ENCODE measurements around the gene ZNF618.

ZNF618 gene

DNA sequence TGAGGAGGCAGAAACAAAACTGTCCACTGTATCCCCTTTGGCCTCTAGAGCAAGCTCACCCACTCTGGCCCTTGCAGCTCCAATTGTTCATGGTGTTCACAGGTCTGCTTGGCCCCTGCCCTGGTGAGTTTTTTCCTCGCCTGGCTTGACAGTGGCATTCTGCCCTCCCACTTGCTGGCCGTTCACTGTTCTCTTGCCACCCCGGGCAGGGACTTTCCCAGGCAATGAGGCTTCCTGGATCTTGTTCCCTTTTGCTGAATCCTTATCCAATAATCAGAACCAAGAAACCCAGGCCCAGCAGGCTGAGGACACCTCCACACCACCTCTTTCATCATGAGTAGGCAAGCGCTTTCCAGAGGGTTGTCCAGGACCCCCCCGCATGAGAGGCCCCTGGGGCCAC lies 31.2 kb downstream of the ZNF618 start:
- H3K4me3 ChIP-seq (ENCODE audit: low read depth, low read length): no peak overlapping the region
- DNase-seq (ENCODE audit: low read depth): no peak

DNA sequence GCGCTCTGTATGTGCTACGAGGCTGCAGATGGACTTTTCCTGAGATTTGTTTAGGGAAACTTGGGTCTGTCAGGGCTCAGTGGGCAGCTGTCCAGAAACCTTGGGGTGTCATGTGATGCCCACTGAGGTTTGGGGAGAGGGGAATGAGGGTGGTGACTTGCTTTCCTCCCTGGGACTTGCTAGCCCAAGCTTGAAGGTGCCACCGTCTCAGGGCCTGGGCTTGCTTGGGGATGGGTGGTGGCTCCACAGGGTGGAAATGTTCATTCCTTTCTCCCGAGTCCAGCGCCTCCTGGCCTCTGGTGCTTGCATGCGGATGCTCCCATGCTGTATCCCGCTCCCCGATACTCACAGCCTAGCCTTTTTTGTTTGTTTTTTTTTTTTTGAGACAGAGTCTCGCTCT lies 33.3 kb downstream of the ZNF618 start:
- no peak for DNase-seq (ENCODE audit: low read depth)
- no peak overlapping the region for H3K4me3 ChIP-seq (ENCODE audit: low read depth, low read length)

DNA sequence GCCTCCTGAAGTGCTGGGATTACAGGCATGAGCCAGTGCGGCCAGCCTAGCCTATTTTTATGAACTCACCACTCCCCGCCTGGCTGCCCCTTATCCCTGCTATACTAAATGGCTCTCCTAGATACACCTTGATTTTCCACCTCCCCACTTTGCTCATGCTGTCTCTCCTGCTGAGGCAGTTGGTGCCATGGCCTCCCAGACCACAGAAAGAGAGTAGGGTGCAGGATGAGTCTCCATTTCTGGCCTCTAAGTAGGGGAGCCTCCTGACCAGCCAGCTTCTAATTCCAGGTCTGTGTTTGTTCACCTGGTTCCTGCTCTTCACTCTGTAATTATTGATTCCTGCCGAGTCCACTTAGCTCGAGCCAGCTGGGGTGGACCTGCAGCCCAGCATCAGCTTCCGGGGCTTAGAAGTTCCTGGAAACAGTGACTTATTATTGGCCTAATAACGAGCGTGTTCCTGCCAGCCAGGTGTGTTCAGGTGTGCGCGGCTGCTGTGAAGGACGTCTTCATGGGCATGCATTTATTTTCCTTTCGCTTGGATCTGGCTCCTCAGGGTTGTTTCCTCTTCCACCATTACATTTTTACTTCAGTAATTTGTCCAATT lies 34.0 kb downstream of the ZNF618 start:
- no peak for DNase-seq (ENCODE audit: low read depth)
- H3K4me3 ChIP-seq (ENCODE audit: low read depth, low read length): no peak overlapping the region

DNA sequence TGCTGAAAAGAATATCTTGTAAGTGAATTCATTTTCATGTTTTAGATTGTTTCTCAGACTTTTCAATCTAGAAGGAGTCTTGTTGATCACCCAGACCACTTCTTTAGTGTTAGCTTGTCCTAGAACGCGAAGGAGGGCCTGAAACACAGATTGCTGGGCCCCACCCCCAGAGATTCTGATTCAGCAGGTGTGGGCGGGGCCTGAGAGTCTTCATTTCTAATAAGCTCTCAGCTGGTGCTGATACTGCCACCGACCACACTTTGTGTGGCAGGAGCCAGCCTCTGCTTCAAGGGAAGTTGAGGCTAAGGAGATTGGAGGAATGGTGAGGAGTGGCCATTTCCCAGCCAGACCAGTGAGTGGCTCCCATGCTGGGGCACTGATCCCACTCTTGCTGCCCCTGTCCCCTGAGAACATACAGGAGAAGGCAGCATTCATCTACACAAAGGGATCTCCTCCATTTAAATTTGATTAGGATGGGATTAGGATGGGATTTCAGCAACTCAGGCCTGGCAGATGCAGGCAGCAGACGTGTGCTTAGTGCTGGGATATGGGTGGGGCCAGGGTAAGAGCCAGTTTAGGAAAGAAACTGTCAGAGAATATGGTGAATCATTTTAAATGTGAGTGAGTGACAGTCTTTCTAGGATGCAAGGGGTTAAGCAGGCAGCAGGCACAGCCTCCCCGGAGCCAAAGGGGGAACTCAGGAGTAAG lies 35.9 kb downstream of the ZNF618 start:
- DNase-seq (ENCODE audit: low read depth): no peak

DNA sequence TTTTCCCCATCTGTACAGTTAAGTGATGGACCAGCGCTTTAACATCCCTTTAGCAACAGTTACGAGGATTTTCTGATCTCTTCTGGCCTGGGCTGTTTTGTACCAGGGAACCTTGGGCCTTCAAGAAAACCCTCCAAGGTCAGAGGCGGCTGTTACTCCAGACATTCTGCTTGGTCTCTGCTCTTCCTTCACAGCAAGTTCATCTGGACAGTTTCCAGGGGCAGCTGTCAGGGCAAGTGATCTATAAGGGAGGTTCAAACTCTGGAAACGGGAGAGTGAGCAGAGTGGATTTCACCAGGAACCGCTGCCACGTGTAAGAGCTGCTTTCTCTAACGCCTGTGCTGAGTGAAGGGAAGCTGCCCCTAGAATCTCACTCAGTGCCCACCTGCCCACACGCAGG lies 36.7 kb downstream of the ZNF618 start:
- no peak overlapping the region for H3K4me3 ChIP-seq (ENCODE audit: low read depth, low read length)
- no peak for DNase-seq (ENCODE audit: low read depth)

More for the DNA sequence above, 35.9 kb downstream of the ZNF618 start:
- no peak overlapping the region for H3K4me3 ChIP-seq (ENCODE audit: low read depth, low read length)

DNA sequence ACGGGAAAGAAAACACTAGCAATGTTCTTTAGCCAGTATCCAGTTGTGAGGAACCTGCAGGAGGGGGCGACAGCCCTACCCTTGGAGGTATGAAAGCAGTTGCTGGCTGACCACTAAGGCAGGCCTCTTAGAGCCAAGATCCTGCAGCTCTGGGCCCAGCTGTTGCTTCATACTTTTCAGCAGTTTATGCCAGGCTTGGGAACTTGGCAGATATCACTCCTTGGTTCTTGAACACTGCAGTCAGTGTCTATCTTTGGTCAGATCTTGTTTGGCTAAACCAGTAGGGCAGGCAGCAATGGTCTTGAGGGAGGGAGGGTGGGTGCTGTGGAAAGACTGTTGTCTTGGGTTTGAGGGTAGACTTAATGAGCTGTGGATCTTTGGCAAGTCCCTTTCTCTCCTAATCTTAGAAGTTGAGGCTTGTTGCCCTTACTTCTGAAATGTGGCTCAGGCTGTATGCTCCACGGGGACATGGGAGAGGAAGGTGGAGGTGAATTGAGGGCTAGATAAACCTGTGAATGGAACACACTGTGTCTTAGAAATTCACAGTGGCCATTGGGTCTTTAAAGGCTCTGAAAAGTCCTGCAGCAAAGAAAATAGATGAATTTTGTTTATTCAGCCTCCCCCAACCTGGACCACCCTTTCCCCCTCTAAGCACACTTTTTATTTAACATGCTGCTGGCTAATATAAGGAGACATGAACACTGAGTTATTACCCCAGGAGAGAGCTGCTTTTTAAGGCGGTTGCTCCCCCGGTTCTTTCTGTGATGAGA lies 37.5 kb downstream of the ZNF618 start:
- no peak overlapping the region for H3K4me3 ChIP-seq (ENCODE audit: low read depth, low read length)
- DNase-seq (ENCODE audit: low read depth): peak; percentile 59

DNA sequence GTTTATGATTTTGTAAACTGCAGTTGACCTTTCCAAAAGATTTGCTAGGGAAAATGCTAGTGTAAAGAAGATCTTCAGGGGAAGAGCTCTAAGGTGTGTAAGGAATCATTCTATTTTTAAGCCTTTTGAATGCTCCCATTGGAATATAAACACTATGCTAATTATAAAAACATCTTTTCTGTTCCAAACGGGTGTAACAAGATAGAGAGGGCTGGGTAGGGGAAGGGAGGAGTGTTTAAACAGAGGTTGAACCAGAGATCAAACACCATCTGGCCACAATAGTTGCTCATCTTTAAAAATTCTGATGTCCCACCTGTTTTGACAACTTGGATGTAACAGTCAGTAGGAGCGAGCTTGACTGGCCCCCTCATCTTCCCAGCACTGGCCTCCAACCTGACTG lies 38.4 kb downstream of the ZNF618 start:
- no peak overlapping the region for H3K4me3 ChIP-seq (ENCODE audit: low read depth, low read length)
- no peak for DNase-seq (ENCODE audit: low read depth)

DNA sequence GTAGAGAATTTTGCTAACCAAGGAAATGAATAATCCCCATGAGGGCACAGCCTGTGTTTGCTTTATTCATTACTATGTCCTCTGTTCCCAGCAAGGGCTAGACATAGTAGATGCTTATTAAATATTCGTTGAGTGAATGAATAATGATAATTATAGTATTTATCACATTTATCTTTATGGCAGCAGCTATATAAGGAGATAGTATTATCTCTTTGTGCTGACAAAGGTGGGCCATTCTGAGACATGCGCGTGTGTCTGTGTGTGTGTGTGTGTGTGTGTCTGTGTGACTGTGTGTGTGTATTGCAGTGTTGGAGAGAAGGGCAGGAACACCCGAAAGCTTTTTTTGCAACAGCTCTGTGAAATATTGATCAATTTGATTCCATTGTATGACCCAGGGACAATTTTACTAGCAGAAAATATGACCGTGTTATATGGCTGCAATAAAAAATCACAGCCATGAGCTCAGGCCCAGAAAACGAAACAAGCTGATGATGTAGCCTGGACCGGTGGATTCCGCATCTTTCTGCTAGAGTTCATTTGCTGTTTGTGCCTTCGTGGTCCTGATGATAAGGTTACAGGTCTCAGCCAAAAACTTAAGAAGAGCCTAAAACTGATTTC lies 39.8 kb downstream of the ZNF618 start:
- no peak for DNase-seq (ENCODE audit: low read depth)
- no peak overlapping the region for H3K4me3 ChIP-seq (ENCODE audit: low read depth, low read length)

DNA sequence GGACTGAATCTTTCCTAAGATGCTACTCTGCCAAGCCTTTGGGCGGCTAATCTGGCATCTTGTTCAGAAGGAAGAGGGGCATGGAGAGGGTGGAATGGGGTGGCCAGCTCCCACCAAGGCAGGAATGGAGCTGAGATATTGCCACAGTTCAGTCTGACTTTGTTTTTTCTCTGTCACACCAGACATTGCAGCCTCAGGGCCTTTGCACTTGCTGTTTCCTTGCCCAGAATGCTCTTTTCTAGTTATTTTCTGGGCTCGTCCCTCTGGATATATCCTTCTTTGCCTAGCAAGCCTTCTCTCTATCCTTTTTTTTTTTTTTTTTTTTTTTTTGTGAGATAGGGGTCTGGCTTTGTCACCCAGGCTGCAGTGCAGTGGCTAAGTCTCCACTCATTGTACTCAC lies 40.8 kb downstream of the ZNF618 start:
- no peak for DNase-seq (ENCODE audit: low read depth)
- H3K4me3 ChIP-seq (ENCODE audit: low read depth, low read length): no peak overlapping the region

DNA sequence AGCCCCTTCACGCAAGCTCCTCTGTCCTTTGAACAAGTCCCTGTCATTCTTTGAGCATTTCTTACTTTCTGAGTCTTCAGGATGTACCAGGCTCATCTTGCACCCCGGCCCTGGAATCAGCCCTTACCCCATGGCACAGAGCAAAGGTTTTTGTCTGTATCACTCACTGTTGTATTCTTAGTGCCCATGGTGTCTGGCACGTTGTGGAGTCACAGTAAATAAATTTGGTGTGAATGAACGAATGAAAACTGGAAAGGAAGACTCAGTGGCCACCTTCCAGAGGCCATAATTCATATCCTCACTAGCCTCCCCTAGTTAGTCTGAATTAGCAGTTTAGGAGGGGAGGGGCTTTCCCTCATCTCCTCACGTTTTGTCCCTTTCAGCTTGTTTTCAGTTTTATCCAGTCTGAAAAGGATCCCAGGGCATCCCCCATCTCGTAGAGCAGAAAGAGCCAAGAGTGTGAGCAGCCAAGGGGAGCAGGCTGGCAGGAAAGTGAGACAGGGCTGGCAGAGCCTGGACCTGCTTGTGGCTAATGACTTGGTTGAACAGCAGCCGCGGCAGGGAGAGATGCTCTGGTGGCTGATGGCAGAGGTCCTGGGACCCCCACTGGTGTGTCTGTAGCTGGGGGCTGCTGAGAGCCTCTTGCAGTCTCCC lies 42.7 kb downstream of the ZNF618 start:
- H3K4me3 ChIP-seq (ENCODE audit: low read depth, low read length): no peak overlapping the region
- no peak for DNase-seq (ENCODE audit: low read depth)

DNA sequence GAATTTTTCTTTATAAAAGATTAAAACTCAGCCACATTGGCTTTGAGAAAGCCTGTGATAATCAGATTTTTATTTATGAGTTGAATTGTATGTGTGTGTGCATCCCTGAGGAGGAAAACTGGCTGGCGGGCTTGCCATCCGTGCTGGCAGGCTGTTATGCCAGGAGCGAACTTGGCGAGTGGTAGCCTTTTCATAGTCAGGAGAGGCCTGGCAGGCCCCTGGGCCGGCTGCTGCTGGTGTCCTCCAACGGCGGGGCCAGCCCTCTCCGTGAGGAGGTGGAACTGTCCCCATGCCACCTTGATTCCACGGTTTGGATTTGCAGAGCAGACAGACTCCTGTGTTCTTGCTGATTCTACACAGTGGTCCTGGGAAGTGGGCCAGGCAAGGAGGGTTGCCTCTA lies 43.3 kb downstream of the ZNF618 start:
- H3K4me3 ChIP-seq (ENCODE audit: low read depth, low read length): no peak overlapping the region
- no peak for DNase-seq (ENCODE audit: low read depth)

DNA sequence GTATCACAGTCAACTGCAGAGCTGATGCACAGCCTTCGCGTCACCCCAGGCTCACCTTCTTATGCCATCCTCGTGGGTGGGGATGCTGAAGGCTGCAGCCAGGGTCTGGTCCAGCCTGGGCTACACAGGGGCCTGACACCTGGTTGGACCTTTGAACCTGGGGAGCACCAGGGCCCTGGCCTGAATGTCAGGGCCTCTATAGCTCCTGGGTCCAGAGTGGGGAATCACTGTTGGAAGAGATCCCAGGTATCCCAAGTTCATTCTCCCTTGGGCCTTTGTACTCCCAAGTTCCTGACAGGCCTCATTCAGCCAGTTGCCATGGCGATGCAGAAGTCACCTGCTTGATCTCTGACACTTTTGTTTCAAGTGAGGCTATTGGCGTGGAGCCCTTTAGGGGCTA lies 43.8 kb downstream of the ZNF618 start:
- H3K4me3 ChIP-seq (ENCODE audit: low read depth, low read length): no peak overlapping the region
- no peak for DNase-seq (ENCODE audit: low read depth)

DNA sequence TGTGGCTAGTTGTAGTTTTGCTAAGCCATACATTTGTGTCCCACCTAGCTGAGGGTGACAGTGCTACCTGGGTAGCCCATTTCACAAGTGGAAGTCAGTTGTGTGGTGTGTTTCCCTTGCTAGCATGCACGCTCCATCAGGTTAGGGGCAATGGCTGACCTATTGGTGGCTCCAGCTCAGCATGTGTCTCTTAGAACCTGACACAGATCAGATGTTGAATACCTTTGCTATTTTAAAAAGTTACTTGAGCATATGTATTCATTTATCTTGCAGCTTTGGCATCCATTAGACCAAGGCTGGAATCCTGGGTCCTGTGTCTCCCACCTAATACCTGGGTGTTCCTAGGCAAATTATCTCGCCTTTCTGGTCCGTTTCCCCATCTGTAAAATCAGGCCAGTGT lies 44.8 kb downstream of the ZNF618 start:
- DNase-seq (ENCODE audit: low read depth): no peak
- H3K4me3 ChIP-seq (ENCODE audit: low read depth, low read length): no peak overlapping the region

DNA sequence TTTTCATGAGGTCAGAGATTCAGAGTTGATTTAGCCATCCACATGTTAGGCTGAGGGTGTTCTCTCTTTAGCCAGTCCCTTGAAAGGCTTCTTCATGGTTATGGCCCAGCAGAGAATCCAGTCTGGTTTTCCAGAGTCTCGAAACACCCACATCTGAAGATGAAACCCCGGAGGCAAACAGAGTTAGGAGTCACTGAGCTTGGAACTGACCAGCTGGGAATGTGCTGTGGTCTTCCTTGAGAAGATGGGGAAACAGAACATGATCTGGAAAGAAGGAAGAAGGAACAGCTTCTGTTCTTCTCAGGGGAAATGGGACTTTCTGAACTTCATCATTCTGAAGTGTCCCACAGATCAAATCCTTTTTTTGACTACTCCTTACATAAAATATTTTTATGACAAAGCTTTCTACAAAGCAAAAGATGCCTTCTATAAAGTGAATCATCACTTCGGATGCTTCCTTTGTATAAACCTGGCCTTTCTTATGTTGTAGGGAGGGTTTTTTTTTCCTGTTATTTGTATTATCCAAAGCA lies 45.4 kb downstream of the ZNF618 start:
- no peak overlapping the region for H3K4me3 ChIP-seq (ENCODE audit: low read depth, low read length)
- no peak for DNase-seq (ENCODE audit: low read depth)

DNA sequence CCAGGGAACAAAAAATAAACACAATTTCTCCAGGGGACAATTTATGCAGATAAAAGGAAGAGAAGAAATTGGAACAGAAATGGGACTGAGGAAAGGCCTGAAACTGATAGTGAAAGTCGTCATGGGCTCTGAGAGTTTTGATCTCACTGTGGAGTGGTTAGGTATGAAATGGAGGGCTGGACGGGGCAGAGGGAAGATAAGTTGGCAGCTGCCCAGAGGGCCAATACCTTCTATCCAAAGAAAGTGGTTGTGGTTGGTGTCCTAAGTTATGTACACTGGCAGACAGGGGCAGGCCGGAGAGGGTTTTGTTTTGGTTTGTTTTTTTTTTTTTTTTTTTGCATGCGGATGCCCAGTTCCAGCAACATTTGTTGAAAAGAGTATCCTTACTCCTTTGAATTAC lies 46.1 kb downstream of the ZNF618 start:
- no peak for DNase-seq (ENCODE audit: low read depth)

DNA sequence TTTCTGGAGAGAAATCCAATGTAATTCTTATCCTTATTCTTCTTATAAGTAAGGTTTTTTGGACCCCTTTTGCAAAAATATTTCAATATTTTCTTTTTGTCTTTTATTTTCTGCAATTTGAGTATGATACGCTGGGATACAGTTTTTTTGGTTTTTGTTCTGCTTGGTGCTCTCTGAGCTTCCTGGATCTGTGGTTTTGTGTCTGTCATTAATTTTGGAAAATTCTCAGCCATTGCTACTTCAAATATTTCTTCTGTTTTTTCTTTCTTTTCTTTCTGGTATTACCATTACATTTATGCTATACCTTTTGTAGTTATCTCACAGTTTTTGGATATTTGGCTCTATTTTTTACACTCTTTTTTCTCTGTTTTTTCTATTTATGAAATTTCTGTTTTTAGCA lies 50.1 kb downstream of the ZNF618 start:
- no peak overlapping the region for H3K4me3 ChIP-seq (ENCODE audit: low read depth, low read length)
- DNase-seq (ENCODE audit: low read depth): no peak

More for the DNA sequence above, 46.1 kb downstream of the ZNF618 start:
- no peak overlapping the region for H3K4me3 ChIP-seq (ENCODE audit: low read depth, low read length)

DNA sequence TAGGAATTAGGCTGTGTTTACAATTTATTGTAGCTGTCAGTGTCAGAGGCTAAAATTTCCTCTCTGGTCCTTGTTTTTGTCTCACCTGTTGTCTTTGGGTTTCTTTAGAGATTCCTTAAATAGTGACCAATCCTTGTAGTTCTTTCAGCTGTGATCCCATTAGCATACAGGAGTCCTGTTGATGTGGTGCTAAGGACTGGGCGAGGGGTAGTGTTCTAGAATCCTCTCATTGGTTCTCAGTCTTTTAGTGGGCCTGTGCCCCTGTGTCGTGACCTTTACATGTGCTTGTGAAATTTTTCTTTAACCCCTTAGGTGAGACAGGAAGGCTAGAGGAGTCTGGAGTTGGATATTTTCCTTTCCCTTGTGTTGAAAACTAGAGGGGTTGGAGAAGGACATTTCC lies 51.2 kb downstream of the ZNF618 start:
- no peak for DNase-seq (ENCODE audit: low read depth)
- H3K4me3 ChIP-seq (ENCODE audit: low read depth, low read length): no peak overlapping the region

DNA sequence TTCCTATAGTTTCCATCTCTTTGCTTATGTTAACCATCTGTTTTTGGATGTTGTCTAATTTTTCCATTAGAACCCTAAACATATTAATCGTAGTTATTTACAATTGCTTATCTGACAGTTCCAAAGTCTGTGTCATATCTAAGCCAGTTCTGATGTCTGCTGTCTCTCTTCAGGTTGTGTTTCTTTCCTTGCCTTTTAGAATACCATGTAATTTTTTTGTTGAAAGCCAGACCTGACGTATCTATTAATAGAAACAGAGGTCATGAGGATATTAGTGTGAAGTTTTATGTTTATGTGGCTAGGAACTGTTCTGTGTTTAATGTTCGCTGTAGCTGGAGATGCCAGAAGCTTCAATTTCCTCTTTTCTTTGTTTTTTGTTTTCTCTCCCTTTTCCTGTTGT lies 52.2 kb downstream of the ZNF618 start:
- no peak overlapping the region for H3K4me3 ChIP-seq (ENCODE audit: low read depth, low read length)
- no peak for DNase-seq (ENCODE audit: low read depth)

DNA sequence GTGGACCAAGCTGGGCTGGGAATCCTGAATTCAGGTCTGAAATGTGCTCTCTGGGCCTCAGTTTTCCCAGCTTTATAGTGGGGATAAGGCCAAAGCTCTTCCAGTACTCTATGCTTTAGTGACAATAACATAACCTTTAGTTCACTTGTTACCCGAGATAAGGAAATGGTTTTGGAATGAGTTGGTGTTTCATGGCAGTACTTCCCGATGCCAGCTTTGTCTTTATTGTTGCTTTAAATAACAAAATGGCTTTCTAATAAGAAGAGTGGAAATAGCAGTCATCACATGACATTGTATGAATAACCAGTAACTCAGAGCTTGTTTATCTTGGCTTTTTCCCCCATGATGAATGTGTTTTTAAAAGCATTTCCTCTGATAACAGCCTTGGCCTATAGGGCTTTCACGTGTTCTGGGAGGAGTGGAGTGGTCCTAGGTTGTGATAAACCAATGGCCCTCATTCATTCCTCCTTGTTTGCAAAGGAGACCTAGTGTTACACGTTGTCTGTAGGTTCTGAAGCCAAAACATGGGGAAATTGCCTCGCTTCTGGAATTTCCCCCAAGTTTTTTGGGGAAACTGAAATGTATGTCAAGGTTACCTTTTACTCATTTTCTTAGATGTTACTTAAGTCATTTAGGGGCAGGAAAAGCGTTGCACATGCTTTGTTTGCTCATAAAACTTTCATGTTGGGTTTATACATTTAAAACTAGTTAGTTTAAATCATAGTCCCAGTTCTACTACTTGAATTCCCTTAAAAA lies 53.7 kb downstream of the ZNF618 start:
- H3K4me3 ChIP-seq (ENCODE audit: low read depth, low read length): no peak overlapping the region
- DNase-seq (ENCODE audit: low read depth): no peak

Data from skeletal muscle cell (primary cell).